Gastroesophageal sphincter (tissue), 3 donors: Measurements from ENCODE around the gene SPTBN5.

ENCODE experiments used
- CTCF ChIP-seq, 4 experiments: fragments of 200-600 bp in 2 of 4; fragments of 450-650 bp in 2 of 4; sonication (generic) in 1 of 4; IDR thresholded peaks; one replicate each; pipeline ENCODE4 v1.5.1; 2017 to 2019; ENCODE audit warnings: antibody characterized with exemption in 4 of 4, mild to moderate bottlenecking in 2 of 4, moderate library complexity in 2 of 4
- POLR2A ChIP-seq, 2 donors: fragments of 450-650 bp; IDR thresholded peaks; one replicate each; pipeline ENCODE4 v1.6.1; 2017; ENCODE audit warnings: antibody characterized with exemption in 2 of 2, mild to moderate bottlenecking in 2 of 2, moderate library complexity in 1 of 2

GRCh38 chr15:41939986-41940385, 46.1 kb upstream of the SPTBN5 start:
- TF ChIP-seq CTCF (IDR thresholded peaks at IDR 0.05) (no peak), POLR2A (IDR thresholded peaks at IDR 0.05) (no peak)
